Erythroblast (primary cell): ENCODE measurements around the gene CAMK2G.

Experiments used
- GATA1 ChIP-seq: IDR thresholded peaks from 2 replicates; pipeline ENCODE4 v1.6.1; 2011; ENCODE audit warnings: low read depth, mild to moderate bottlenecking, control low read depth, low read length, moderate library complexity
- POLR2A ChIP-seq: IDR thresholded peaks from 2 replicates; pipeline ENCODE4 v1.6.1; 2011; ENCODE audit warnings: mild to moderate bottlenecking, low read length

- TF ChIP-seq POLR2A: no peak
- TF ChIP-seq GATA1: no peak
These were observed 34.9 kb downstream of the CAMK2G start for GRCh38 chr10:73839276-73839966.
